ENCODE results near the gene KRTAP25-1.

The KRTAP25-1 gene

GRCh38 chr21:30248844-30249243, 40.5 kb downstream of the KRTAP25-1 start:
- no peak for DNase-seq (ENCODE audit: low spot score)

DNA sequence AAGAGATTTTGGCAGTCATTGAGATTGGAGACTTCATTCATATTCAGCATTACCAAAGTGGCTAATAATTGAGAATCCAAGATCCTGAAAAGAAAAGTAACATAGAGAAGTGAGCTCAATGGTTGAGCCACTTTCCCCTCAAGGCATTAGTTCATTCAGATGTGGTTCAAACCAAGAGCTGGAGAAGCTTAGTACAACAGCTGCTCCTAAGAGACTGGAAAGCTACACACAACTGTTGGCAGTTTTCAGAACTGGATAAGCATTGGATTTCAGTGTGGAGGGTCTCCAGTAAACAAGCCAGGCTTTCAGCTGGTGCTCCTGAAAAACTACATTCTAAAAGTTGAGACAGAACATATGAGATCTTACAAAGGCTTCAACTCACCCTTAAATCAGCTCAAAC, 44.3 kb downstream of the KRTAP25-1 start:
- DNase-seq (ENCODE audit: low spot score), result no peak

DNA sequence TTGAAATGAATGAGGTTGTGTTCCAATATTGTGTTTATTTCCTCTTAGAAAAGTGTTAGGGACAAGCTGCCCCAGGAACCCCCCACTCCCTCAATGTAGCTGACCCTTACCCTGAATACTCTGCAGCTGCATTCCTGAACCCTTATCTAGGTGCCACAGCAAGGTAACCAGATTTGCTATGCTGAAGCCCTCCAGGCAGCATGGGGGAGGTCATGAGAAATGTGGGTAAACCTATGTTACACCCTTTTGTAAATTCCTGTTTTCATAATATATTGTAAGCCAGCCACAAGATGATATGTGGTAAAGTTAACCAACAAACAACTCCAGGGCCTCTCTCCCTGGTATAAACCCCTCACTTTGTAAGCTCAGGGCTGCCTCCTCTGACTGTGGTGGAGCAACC, 45.6 kb downstream of the KRTAP25-1 start:
- no peak for DNase-seq (ENCODE audit: low spot score)

DNA sequence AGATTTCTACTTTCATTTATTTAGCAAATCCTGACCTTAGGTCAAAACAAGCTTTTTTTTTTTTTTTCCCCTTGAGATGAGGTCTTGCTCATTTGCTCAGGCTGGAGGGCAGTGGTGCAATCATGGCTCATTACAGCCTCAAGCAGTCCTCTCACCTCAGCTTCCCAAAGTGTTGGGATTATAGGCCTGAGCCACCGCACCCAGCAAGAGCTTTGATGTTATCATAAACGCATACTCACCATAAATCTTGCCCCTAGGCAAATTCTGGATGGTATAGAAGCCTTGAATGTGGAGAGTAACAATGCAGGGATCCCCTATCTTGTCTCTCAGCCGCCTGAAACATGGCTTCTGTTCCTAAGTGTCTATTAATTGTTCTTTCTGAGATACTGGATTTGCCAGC, 48.7 kb downstream of the KRTAP25-1 start:
- DNase-seq (ENCODE audit: low spot score), result no peak
